ENCODE results near the gene DYSF. TPM values are rescaled to one million over a fixed set of nuclear protein-coding genes. Genes with fewer than 3 reads are reported as not detected.

Gene DYSF
- total RNA-seq, 3 donors from 2014 or later = 2.0 to 19.4 (median 6.8) TPM

GRCh38 chr2:71688530-71688929 is 235.2 kb downstream of the DYSF start:
- no peak for TF ChIP-seq CTCF (IDR thresholded peaks at IDR 0.05)
- no peak overlapping the region for H3K4me3 ChIP-seq
- no peaks in the 10 kb centered on the region for H3K36me3 ChIP-seq (ENCODE audit: low read depth)
- ATAC-seq = no peak
- DNase-seq = no peak
- H3K9me3 ChIP-seq = no peaks in the 10 kb centered on the region
- intact Hi-C loops (cut with DNase I, micrococcal nuclease) = no loop called here
- no peaks in the 10 kb centered on the region for H3K4me1 ChIP-seq (ENCODE audit: low read depth)

GRCh38 chr2:71689393-71689792 is 236.0 kb downstream of the DYSF start:
- intact Hi-C loops (cut with DNase I, micrococcal nuclease) = no loop called here
- Histone ChIP-seq H3K9me3 (no peaks in the 10 kb centered on the region), H3K4me3 (no peak overlapping the region), H3K4me1 (ENCODE audit: low read depth) (no peaks in the 10 kb centered on the region), H3K36me3 (ENCODE audit: low read depth) (no peaks in the 10 kb centered on the region)
- TF ChIP-seq CTCF (IDR thresholded peaks at IDR 0.05) = no peak
- ATAC-seq (no peak), DNase-seq (no peak)

- no peak for DNase-seq
- no peaks in the 10 kb centered on the region for H3K36me3 ChIP-seq (ENCODE audit: low read depth)
- no peak overlapping the region for H3K4me3 ChIP-seq
- no peak for ATAC-seq
- H3K4me1 ChIP-seq (ENCODE audit: low read depth) = no peaks in the 10 kb centered on the region
- H3K9me3 ChIP-seq = no peaks in the 10 kb centered on the region
- no peak for TF ChIP-seq CTCF (IDR thresholded peaks at IDR 0.05)
- intact Hi-C loops (cut with DNase I, micrococcal nuclease) = no loop called here
These were observed 236.8 kb downstream of the DYSF start for GRCh38 chr2:71689968-71690834.

GRCh38 chr2:71690876-71691475 is 237.6 kb downstream of the DYSF start:
- Histone ChIP-seq H3K9me3 (no peaks in the 10 kb centered on the region), H3K36me3 (ENCODE audit: low read depth) (no peaks in the 10 kb centered on the region), H3K4me1 (ENCODE audit: low read depth) (no peaks in the 10 kb centered on the region), H3K4me3 (no peak overlapping the region)
- ATAC-seq (no peak), DNase-seq (no peak)
- no peak for TF ChIP-seq CTCF (IDR thresholded peaks at IDR 0.05)
- intact Hi-C loops (cut with DNase I, micrococcal nuclease) = no loop called here

GRCh38 chr2:71691747-71692441 is 238.5 kb downstream of the DYSF start:
- intact Hi-C loops (cut with DNase I, micrococcal nuclease) = no loop called here
- no peaks in the 10 kb centered on the region for H3K4me1 ChIP-seq (ENCODE audit: low read depth)
- H3K4me3 ChIP-seq = no peak overlapping the region
- no peaks in the 10 kb centered on the region for H3K36me3 ChIP-seq (ENCODE audit: low read depth)
- ATAC-seq = no peak
- no peak for TF ChIP-seq CTCF (IDR thresholded peaks at IDR 0.05)
- no peaks in the 10 kb centered on the region for H3K9me3 ChIP-seq
- no peak for DNase-seq

Data from mucosa of descending colon (tissue), 3 donors.